Ishikawa (cell line): ENCODE measurements around the gene SLC9A2.

ENCODE experiments used
- CEBPB ChIP-seq: IDR thresholded peaks from 2 replicates; pipeline ENCODE4 v1.6.1; 2012
- EGR1 ChIP-seq: IDR thresholded peaks from 2 replicates; pipeline ENCODE4 v1.6.1; 2012
- EP300 ChIP-seq: IDR thresholded peaks from 2 replicates; pipeline ENCODE4 v1.6.1; 2012; ENCODE audit warnings: borderline replicate concordance
- MAX ChIP-seq: IDR thresholded peaks from 2 replicates; pipeline ENCODE4 v1.6.1; 2012
- NFIC ChIP-seq: IDR thresholded peaks from 2 replicates; pipeline ENCODE4 v1.6.1; 2012
- REST ChIP-seq: IDR thresholded peaks from 2 replicates; pipeline ENCODE4 v1.6.1; 2012; ENCODE audit warnings: low read depth, mild to moderate bottlenecking
- TAF1 ChIP-seq: IDR thresholded peaks from 2 replicates; pipeline ENCODE4 v1.6.1; 2012; ENCODE audit warnings: low read depth, mild to moderate bottlenecking
- USF1 ChIP-seq: IDR thresholded peaks from 2 replicates; pipeline ENCODE4 v1.6.1; 2012
- YY1 ChIP-seq: IDR thresholded peaks from 2 replicates; pipeline ENCODE4 v1.6.1; 2012; ENCODE audit warnings: low read depth

GRCh38 chr2:102698369-102699111 lies 79.2 kb downstream of the SLC9A2 start:
- no peak for TF ChIP-seq CEBPB
- TF ChIP-seq NFIC, result no peak
- no peak for TF ChIP-seq REST
- no peak for TF ChIP-seq YY1
- TF ChIP-seq USF1, result no peak
- no peak for TF ChIP-seq TAF1
- no peak for TF ChIP-seq MAX
- no peak for TF ChIP-seq EP300
- no peak for TF ChIP-seq EGR1
